ENCODE measurements around the gene LGALS13. TPM values are rescaled to one million over a fixed set of nuclear protein-coding genes. Genes with fewer than 3 reads are reported as not detected.
A peak's percentile ranks its signal among the peaks of the same experiment; 100 is the strongest.

Gene LGALS13
- total RNA-seq, 1 experiment from 2014 or later: not detected

DNA sequence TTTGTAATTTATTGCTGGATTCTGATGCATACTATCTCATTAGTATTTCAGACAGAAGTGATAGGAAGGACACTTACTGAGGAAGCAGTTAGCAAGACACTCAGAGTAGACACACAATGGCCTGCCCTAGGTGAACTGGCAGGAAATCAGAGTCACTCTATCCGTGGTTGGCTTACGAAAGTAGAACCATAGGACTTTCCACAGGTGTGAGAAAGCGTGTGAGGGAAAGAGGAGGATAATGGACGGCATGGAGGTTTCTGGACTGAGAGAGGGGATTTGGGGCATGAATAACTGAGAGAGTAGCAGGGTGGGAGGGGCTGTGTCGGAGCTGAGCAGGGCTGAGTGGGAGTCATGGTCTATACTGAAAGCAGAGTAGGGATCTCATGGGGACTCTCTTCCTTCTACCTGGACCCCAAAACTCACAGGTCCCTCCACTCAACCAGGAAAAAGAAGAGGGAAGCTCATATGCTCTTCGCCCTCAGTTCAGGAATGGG lies 43.7 kb upstream of the LGALS13 start (continued):
- TF ChIP-seq, protein P1, sequence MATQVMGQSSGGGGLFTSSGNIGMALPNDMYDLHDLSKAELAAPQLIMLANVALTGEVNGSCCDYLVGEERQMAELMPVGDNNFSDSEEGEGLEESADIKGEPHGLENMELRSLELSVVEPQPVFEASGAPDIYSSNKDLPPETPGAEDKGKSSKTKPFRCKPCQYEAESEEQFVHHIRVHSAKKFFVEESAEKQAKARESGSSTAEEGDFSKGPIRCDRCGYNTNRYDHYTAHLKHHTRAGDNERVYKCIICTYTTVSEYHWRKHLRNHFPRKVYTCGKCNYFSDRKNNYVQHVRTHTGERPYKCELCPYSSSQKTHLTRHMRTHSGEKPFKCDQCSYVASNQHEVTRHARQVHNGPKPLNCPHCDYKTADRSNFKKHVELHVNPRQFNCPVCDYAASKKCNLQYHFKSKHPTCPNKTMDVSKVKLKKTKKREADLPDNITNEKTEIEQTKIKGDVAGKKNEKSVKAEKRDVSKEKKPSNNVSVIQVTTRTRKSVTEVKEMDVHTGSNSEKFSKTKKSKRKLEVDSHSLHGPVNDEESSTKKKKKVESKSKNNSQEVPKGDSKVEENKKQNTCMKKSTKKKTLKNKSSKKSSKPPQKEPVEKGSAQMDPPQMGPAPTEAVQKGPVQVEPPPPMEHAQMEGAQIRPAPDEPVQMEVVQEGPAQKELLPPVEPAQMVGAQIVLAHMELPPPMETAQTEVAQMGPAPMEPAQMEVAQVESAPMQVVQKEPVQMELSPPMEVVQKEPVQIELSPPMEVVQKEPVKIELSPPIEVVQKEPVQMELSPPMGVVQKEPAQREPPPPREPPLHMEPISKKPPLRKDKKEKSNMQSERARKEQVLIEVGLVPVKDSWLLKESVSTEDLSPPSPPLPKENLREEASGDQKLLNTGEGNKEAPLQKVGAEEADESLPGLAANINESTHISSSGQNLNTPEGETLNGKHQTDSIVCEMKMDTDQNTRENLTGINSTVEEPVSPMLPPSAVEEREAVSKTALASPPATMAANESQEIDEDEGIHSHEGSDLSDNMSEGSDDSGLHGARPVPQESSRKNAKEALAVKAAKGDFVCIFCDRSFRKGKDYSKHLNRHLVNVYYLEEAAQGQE (IDR thresholded peaks at IDR 0.05; ENCODE audit: low read depth): no peak

DNA sequence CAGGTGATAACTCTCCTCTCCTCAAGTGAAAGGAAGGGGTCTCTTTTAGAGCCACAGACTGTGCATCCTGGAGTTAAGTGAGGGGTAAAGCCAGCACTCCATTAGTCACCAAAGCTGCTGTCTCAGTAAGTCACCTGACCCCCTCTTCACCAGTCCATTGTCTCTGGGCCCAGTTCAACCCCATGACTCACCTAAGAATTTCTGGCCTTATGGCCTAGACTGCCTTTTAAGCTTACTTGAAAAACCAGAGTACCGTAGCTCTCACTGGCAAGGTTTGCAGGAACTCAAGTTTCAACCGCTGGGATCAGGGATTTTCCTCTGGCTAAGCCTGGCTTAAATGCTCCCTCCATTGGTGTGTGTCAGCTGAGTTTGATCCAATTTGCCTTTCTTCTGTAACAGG lies 38.9 kb upstream of the LGALS13 start:
- H3K27ac ChIP-seq (ENCODE audit: low read depth, low read length): no peak overlapping the region
- TF ChIP-seq, protein P2, sequence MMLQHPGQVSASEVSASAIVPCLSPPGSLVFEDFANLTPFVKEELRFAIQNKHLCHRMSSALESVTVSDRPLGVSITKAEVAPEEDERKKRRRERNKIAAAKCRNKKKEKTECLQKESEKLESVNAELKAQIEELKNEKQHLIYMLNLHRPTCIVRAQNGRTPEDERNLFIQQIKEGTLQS (IDR thresholded peaks at IDR 0.05): no peak
- TF ChIP-seq FOSL1 (IDR thresholded peaks at IDR 0.05; ENCODE audit: low read depth): 0 out of 2 replicates have a peak, but pooled peaks have one; percentile 17
- intact Hi-C loops (cut with micrococcal nuclease): loop anchor here (10.0 kb wide), 1 partner anchor 51 kb away; no protein-coding TSS in a partner anchor
- no peaks in the 10 kb centered on the region for H3K9me2 ChIP-seq (ENCODE audit: insufficient read depth)
- no peaks in the 10 kb centered on the region for H3K79me2 ChIP-seq (ENCODE audit: insufficient read depth, low read length)
- RAD21 ChIA-PET (ENCODE audit: low non-redundant PET in 1 of 2, low total read pairs in 2 of 2, uncharacterized antibody in 2 of 2, unreplicated experiment in 2 of 2): no interaction called here
- no peak overlapping the region for H3K9ac ChIP-seq (ENCODE audit: low read length)
- CTCF ChIA-PET: no interaction called here
- peak overlapping the region; percentile 32 for H3K4me2 ChIP-seq (ENCODE audit: low read length)
- H3K9me3 ChIP-seq (ENCODE audit: control insufficient read depth in 1 of 2, insufficient read depth in 1 of 2, low read depth in 1 of 2, low read length in 2 of 2): no peaks in the 10 kb centered on the region
- no peak overlapping the region for H3K4me3 ChIP-seq (replicated peaks in 1 of 2; ENCODE audit: low read depth in 1 of 2, low read length in 2 of 2)
- no peaks in the 10 kb centered on the region for H4K20me1 ChIP-seq (ENCODE audit: insufficient read depth)
- POLR2A ChIA-PET: no interaction called here
- ATAC-seq (peak; percentile 60), DNase-seq (ENCODE audit: low read depth, low spot score) (peak; percentile 12)
- no TSS peak for BruUV-seq (replicated peaks)
- H2AFZ ChIP-seq (ENCODE audit: low read depth, low read length, poor library complexity, severe bottlenecking): no peak overlapping the region
- peaks cover 24% of the 10 kb centered on the region; the same call in 1 of the 2 replicates for H3K27me3 ChIP-seq (ENCODE audit: insufficient read depth, low read length)
- H3K4me1 ChIP-seq (ENCODE audit: control insufficient read depth in 1 of 2, insufficient read depth in 2 of 2, low read length in 2 of 2): peaks cover 0 to 8% of the 10 kb centered on the region in 2 experiments; a peak in 2 of 4 replicates
- H3K36me3 ChIP-seq (ENCODE audit: control insufficient read depth in 1 of 2, insufficient read depth in 2 of 2, low read length in 2 of 2): no peaks in the 10 kb centered on the region
